GM19193 (cell line): ENCODE results near the gene TRPM3.

Source experiments
- POLR2A ChIP-seq: IDR thresholded peaks from 4 replicates; pipeline ENCODE4 v1.6.1; 2011; ENCODE audit not compliant: insufficient read depth, insufficient read length; ENCODE audit errors: extremely low read depth

Gene TRPM3

DNA sequence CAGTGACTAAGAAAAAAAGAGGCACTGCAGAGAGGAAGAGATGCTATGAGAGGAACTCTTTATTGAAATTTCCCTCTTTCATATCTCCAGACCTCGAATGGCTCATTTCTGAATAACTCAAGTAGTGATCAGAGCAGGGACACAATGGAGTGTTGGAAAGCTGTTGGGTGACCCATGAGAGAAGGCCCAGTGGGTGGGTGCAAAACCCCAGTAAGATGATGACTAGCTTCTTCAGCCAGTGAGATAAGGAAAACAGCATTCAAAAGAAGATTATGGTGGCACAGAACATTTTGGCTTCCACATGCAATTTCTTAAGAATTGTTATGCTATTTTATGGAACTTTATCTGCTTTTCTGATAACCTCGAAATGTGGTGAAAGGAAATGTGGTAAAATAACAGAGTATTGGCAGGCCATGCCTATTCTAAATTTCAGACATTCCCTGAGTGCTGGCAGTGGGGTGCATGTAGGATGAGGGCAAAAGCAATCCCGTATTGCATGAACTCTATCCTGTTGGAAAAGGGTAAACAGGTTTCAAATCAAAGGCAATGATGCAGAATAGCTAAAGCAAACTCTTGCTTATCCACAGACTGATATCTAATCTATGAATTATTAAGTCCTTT, 579.0 kb downstream of the TRPM3 start:
- TF ChIP-seq POLR2A: no peak

DNA sequence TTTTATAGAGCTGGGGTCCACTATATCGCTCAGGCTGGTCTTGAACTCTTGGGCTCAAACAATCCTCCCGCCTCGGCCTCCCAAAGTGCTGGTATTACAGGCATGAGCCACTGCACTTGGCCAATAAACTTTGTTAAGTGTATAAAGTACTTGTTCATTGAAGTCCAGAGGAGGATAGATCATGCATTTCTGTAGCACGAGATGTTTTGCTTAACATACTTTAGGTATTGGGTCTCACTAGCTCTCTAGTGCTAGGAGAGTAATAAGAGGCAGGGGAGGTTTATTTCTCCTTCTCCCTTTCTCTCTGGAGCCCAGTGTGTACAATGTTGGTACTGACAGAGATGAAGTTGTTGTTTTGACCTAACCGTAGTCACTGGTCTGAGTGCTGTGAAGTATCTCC, 581.4 kb downstream of the TRPM3 start:
- no peak for TF ChIP-seq POLR2A

DNA sequence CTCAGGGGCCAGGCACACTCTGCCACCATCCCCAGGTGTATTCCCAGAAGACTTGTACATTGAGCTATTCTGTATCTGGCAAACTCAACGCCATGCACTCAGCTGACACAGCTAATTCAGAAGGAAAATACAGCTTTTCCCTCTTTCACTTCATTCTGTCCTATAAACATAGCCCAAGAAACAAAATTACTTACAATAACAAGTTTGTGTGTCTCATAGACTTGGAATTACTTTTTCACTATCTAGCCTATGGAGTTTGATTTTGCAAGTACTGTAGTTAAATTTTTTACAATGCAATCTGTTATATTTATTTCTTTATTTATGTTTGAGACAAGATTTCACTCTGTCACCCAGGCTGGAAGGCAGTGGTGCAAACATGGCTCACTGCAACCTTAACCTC, 581.9 kb downstream of the TRPM3 start:
- no peak for TF ChIP-seq POLR2A

DNA sequence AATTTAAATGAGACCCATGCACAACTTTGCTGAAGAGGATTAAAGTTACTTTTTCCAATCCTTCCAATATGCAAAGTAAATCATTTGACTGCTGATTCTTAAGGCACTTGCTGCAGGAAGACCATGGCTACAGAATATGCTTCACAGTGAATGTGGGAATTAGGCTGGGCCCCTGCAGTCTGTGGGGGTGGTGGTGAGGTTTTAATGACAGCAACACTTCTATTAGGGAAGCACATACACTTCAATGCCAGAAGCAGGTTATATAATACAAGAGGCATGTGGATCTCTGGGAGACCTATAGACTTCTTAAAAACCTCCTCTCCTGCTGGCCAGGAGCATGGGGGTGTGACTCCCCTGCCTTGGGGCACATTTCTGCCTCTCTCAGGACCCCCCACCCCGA, 582.4 kb downstream of the TRPM3 start:
- TF ChIP-seq POLR2A: no peak

DNA sequence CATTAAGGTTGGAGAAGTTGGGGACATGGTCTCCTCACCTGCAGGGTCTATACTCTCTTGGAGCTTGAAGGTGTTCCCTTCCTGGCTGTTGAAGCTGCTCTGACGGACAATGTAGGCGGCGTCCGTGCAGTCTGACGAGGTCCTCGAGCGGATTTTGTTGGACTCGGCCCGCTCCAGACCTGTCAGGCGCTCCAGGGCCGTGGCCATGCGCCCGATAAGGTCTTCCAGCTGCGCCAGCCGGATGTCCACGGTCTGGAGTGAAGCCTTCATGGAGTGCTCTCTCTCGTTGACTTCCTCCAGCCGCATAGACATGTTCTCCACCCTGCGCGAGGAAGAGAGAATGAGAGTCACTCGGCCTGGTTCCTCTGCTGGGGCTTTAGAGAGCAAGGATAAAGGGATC, 584.3 kb downstream of the TRPM3 start:
- no peak for TF ChIP-seq POLR2A

DNA sequence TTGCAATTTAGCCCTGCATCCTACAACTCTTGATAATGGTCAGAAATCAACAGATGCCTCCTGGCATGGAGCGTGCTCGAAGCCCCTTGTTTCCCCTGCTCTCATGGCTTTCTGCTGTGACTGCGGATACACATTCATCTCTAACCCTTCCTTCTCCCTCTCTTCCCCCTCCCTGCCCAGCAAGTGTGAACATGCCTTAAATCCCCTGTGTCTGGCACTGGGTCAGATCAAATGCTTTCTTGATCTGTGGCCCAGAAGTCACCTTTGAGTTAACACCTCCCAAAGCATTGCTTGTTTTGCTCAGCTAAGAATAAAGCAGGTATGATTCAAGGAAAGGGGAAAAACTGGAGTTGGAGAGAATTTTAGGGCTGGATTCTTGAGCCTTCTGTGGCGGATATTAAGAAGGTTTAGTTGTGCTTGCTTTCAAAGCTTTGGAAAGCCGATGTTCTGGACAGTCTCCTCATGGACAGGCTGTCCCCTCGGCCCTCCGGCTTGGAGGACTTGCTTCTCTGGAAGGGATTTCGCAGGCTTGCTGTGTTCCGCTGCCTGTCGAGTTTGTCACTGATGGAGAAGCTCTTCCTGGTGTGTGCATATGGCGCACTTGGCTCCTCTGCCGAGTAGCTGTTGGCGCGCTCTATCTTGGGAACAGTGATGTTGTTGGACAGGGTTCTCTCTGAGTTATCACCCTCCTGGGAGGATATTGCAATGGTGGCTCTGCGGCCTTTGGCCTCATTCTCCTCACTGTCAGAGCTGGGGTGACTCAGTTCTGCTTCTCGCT, 585.7 kb downstream of the TRPM3 start:
- no peak for TF ChIP-seq POLR2A

DNA sequence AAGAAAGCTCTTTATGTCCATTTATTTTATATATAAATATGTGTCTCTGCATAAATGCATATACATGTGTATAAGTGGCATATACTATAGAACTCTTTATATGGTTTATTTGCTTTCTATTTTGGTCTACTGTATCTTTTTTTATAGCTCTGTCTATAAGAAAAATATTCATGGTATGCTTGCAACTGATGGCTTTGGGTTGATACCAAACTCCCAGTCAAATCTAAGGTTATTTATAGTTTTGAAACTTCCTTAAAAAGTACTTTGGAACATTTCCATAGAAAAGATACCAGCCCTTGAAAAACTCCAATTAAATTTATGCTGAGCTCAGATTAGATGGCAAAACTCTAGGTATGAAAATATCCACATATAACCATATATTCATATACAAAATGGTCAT, 587.0 kb downstream of the TRPM3 start:
- TF ChIP-seq POLR2A: no peak

DNA sequence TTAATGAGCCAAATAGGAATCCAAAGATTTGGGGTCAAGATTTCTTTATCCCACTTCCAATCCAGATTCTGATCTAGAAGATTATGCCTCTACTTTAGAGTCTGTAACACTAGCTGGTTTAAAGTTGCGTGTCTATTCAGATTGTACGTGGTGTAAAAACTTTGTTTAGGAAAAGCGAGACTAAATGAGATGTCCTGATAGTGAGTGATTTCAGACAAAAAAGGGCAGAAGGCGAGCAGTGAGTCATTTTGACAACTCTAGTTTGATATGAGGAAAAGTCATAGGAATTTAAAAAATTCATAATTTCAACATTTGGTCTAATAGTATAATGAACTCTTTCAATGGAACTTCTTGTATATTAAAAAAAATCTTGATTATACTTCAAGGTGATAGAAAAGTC, 587.4 kb downstream of the TRPM3 start:
- no peak for TF ChIP-seq POLR2A

DNA sequence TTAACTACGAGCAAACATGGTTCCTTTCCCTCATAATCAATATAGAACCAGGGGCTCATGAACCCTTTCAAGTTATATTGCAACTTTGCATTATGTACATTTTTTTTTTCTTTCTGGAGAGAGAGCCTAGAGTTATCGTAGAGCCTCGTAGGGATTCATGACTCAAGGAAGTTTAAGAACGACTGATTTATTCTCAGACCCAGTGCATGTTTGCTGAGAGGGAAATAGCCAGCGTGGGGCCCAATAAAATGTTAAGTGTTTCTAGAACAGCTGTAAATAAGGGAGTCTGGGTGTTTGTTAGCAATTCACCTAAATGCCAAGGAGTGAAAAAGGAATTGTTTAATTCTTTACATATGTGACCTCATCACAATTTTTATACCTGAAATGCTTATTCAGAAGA, 587.9 kb downstream of the TRPM3 start:
- no peak for TF ChIP-seq POLR2A

DNA sequence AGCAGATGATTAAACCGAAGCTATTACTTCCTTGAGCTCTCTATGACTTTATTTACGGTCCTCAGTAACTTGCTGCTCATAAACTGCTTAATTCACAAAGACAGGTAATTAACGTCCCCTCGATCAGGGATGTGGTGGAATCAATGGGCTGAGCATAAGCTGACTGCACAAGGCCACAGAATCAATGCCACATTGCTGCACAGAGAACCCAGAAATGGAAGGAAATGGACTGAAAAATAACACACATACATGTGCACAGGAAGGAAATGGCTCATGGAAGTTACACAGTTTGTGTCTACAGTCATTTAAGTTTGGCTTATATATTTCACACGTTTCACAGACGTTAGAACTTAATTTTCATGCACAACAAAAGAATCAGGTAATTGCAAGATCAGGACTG, 588.7 kb downstream of the TRPM3 start:
- no peak for TF ChIP-seq POLR2A

DNA sequence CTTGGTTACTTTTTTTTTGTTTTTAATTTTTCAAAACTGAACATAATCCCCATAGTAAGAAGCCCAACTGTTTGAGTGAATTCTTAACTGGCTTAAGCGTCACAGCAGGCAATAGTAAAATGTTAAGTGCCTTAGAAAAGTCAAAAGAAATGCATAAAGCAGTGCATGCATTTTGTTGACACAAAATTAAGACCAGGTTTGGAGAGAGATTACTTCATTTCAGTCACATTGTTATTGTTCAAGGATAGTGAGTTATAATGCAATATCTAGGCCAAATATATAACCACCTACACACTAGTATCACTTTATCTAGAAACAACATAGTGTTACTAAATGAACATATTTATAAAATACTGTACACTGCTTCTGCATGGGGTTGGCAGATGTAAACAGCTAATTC, 590.1 kb downstream of the TRPM3 start:
- no peak for TF ChIP-seq POLR2A

DNA sequence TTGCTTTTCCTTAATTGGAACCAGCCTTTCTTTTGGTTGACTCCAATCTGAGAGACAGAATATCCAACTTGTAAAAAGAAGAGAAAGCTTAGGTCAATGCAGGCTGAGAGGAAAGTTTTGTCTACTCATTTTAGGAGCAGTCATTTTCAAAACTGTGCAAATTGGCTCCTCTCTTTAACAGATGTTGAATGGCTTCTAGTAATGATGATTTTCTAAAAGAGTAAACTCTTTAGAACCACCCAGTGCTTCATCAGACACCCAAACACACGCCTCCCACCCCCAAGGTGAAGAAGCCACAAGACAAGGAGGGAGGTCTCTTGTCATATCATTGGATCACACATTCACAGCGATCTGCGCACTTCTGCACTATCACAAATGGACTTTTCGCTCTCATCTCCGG, 590.7 kb downstream of the TRPM3 start:
- TF ChIP-seq POLR2A: no peak

DNA sequence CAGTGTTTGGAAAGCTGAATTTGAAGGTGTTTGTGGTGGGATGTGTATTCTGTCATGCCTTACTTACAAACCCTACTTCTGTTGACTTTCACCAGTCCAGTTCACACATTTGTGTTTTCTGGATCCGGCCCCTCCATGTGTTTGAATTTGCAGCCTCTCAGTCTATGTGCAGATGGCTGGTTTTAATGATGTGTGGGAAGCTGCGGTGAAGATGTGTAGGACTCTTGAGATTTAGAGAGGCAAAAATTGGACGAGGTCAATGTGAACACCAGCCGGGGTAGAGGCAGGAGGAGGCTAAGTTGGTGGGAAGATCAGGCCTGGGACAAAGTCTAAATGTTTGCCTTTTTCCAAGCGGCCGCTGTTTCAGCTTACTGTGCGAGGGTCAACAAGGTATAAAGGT, 591.6 kb downstream of the TRPM3 start:
- TF ChIP-seq POLR2A: no peak

DNA sequence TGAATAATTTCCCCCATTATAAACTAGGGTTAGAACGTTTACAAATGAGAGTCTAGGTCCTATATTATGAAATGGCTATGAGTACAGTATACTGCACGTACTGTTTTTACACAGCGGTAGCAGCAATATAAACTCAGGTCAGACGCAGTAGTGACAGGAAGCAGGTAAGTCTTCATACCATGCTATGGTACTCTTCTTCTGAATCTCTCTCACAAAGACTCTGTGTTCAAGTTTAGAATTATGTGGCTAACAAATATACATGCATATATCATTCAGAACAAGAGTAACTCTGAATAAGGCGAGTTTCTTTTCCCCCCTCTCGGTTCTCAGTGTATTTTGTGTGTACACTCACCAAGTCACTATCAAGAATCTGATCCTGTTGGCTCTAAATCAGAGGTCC, 592.0 kb downstream of the TRPM3 start:
- TF ChIP-seq POLR2A: no peak

DNA sequence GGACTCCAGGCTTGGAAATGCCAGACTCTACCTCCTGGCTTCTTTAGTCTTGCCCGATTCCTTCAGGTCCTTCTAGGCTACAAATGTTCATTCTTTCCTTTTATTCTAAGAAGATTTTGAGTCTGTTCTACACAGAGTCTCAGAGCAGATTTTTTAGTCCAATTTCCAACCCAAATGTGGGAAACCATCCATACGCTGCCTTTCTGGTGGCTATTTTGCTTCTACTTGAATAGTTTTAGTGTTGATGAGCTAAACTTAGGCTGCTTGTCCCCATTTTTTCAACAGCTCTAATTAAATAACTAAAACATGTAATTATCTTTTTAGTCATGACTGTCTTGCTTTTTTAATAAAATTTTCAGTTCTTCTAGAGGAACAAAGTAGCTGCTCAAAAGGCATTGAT, 594.5 kb downstream of the TRPM3 start:
- no peak for TF ChIP-seq POLR2A

DNA sequence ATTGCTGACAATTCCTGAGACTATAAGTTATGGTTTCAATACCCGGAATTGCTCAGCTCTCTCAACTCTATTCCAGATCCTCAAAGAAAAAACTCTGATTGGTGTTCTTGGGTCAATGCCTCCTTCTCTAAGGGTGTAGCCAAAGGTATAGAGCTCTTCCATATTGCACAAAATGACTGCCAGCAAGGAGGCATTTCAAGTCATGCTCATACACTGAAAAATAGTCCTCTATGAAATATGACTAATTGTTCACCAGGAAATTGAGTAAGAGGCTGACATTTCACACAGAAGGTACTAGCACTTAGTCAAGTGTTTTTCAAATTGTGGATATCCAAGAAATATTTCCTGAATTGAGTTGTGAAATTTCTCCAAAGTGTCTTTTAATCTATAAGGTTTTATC, 595.9 kb downstream of the TRPM3 start:
- no peak for TF ChIP-seq POLR2A

DNA sequence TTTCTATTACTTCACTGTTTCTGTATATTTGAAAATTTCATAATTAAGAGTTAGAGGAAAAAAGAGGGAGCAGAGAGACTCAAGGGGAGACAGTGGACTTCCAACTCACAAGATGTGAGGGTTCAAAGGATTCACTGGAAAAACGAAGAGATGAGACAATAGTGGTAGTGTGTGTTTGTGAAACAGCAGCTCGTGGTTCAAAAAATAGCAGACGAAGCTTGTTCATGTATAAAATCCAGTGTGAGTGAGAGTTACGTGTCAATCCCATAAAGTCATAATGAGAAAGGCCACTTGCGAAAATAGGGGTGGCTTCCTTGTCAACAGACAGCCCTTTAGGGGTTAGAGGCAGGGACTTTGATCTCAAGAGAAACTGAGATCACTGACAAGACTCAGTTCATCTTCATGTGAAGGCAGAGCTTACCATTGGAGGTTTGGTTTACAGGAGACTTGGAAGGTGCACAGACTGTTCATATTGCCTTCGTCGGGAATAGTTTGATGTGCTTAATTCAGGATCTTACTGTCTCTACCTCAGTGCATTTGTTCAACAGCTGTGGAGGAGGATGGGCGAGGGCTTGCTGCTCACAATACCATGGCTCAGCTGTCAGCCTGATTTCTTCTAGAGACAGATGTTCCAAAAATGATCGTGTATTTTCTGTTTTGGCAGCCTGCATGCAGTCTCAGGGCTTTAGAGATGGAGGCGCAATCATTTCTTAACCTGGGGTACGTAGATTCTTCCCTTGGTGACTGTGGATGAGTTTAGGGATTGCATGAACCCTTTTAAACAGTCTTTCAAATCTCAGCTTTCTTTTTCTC, 601.3 kb downstream of the TRPM3 start:
- TF ChIP-seq POLR2A: no peak
